ENCODE measurements around the gene ERO1A.

The ERO1A gene

DNA sequence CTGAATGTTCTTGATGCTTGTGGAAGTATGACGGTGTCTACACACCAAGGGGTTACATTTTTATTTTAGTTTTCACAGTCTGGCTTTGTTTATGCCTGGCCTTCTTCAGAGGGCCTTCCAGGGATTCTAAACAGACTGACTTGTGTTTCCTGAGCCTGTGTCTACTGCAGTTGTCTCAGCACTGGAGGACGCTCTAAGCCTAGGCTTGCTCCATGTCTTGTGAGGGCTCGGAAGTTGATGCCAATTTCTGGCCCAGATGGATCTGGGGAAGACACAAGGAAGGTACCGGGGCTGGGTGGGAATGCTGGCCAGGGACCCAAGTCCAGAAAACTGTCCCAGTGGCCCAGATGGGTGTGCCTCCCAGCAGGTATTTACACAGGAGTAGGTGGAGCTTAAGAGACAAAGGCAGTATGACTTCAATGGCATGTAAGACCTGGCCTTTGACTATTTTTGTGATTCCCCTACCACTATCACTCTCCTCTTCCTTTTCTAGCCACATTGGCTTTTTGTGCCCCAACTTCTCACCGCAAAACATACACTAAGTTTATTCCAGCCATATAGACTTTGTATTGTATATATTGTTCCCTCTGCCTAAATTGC, 85.8 kb downstream of the ERO1A start:
- no peak for DNase-seq (ENCODE audit: low read depth, low spot score)
- no peak overlapping the region for H3K27ac ChIP-seq

DNA sequence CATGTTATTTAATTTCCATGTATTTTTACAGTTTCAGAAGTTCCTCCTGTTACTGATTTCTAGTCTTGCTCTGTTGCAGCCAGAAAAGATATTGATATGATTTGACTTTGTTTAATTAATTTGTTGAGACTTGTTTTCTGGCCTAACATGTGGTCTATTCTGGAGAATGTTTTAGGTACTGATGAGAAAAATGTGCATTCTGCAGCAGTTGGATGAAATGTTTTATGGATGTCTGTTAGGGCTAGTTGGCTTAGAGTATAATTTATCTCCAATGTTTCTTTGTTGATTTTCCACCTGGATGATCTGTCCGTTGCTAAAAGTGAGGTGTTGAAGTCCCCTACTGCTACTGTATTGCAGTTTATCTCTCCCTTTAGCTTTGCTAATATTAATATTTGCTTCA, 88.3 kb downstream of the ERO1A start:
- no peak overlapping the region for H3K27ac ChIP-seq
- DNase-seq (ENCODE audit: low read depth, low spot score) = no peak

DNA sequence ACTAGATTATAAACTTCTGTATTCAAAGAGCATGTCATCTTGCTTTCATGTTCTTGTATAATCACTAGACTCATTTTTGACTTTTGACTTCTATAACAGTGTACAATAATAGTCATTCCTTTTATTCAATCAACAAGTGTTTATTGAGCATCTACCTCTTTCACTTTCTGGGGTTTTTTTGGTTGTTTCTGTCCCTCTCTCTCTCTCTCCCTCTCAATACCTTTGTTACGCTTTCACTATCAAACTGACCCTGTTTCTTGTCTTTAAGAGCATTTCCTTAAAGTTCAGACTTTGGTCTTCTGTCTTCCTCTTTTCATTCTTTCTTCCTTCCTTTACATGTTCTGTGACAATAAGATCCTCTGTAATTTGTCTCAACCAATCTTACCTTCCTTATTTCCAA, 93.2 kb downstream of the ERO1A start:
- no peak overlapping the region for H3K27ac ChIP-seq
- DNase-seq (ENCODE audit: low read depth, low spot score) = no peak

DNA sequence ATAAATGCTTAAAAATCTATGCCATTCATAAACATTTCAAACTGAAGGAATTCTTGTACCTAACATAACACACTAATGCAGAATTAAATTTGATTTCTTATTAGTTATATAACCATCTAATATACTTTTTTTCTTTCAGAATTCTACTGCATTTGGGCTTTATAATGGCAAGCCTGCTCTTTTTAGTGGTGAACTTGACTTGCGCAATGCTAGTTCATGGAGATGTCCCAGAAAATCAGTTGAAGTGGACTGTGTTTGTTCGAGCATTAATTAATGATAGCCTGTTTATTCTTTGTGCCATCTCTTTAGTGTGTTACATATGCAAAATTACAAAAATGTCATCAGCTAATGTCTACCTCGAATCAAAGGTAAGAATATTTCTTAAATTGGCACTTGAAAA, 95.4 kb downstream of the ERO1A start:
- DNase-seq (ENCODE audit: low read depth, low spot score) = no peak
- H3K27ac ChIP-seq = no peak overlapping the region

DNA sequence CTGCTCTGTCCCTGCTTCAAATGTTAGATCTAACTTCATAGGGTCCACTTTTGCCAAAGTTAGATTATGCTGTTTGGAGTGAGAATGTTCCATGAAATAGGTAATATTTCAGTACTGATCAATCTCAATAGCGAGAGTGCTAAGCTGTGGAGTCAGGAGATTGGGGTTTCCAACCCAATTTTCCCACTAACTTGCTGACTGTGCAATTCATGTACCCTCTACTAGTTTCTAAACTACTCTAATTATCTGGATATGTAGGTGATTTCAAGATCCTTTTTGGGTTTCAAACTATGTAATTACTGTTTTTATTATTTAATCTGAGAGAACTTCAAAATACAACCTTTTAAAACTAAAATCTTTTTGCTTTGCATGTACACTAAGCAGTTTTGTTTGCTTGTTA, 96.8 kb downstream of the ERO1A start:
- H3K27ac ChIP-seq = no peak overlapping the region
- no peak for DNase-seq (ENCODE audit: low read depth, low spot score)

DNA sequence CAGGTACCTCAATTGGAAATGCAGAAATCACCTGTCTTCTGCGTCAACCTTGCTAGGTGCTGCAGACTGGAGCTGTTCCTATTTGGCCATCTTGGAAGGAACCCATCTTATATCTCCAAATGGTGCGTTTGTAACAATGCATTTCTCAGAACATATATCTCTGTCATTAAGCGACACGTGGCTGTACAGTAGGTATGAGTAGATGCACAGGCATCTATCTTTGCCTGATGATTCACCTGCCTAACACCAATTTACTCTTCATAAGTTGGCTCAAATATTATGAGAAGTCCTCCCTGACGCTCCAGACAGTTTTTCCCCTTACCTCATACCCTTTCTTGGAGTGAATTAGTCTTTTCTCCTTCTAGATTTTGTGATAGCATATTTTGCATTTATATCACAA, 98.5 kb downstream of the ERO1A start:
- DNase-seq (ENCODE audit: low read depth, low spot score) = peak; percentile 12

DNA sequence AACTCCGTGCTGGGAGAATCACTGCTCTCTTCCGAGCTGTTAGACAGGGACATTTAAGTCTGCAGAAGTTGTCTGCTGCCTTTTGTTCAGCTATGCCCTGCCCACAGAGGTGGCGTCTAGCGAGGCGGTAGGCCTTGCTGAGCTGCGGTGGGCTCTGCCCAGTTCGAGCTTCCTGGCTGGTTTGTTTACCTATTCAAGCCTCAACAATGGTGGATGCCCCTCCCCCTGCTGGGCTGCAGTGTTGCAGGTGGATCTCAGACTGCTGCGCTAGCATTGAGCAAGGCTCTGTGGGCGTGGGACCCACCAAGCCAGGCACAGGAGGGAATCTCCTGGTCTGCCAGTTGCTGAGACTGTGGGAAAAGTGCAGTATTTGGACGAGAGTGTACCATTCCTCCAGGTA, 99.0 kb downstream of the ERO1A start:
- no peak for DNase-seq (ENCODE audit: low read depth, low spot score)
- no peak overlapping the region for H3K27ac ChIP-seq

More for the DNA sequence above, 98.5 kb downstream of the ERO1A start:
- H3K27ac ChIP-seq = no peak overlapping the region

DNA sequence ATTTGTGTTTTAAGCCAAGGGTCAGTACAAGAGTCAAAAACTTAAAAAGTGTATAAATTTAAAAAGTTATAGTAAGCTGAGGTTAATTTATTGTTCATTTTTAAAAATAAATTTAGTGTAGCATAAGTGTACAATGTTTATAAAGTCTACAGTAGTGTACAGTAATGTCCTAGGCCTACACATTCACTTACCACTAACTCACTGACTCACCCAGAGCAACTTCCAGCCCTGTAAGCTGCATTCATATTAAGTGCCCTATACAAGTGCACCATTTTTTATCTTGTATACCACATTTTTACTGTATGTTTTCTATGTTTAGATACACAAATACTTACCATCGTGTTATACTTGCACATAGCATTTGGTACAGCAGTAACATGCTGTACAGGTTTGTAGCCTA, 105.0 kb downstream of the ERO1A start:
- H3K27ac ChIP-seq = no peak overlapping the region
- no peak for DNase-seq (ENCODE audit: low read depth, low spot score)
